ENCODE measurements around the gene LRG1.

The LRG1 gene

DNA sequence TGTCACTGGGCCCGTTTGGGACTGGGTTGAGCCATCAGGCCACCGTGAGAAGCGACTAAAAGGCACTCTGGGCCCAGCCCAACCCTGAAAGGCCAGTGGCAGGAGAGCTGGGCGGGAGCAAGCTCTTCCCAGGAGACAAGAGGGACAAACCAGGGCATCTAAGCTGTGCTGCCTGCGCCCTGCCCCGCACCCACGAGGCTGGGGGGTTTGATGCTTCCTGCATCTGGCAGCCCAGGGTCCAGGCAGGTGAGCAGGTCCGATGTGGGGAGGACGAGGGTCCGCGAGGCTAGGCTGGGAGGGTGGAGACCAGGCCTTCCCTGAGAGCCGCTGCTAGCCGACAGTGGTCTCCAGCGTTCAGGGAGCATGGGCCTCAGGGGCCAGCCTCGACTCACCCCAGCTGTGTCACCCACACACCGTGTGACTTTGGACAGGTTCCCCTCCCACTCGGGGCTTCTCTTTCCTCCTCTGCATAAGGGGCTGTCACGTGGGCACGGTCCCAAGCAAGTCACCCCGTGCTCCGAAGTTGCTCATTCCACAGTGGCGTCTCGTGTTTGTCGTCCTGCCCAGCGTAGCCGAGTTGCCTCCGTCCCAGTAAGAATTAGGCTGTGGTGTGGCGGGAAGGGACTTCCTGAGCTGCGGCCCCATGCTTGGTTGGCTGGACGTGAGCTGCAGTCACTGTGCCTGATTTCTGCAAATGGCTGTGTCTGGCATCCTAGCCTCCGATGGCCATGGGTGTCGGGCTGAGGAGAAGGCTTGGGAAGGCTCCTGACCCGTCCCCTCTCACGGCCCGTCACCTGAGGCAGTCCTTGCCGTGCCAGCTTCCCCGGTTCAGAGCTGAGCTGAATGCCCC, 37.3 kb downstream of the LRG1 start:
- H3K4me2 ChIP-seq (ENCODE audit: low read length): no peak overlapping the region
- H3K9ac ChIP-seq (ENCODE audit: low read depth, low read length): no peak overlapping the region
- H3K36me3 ChIP-seq (ENCODE audit: insufficient read depth, low read length): peaks cover 38% of the 10 kb centered on the region
- no peaks in the 10 kb centered on the region for H3K9me3 ChIP-seq (replicated peaks; ENCODE audit: low read length)
- H3K4me3 ChIP-seq (ENCODE audit: low read length): no peak overlapping the region
- no peaks in the 10 kb centered on the region for H3K27me3 ChIP-seq (ENCODE audit: control insufficient read depth, insufficient read depth, low read length)
- peaks cover 17% of the 10 kb centered on the region for H3K4me1 ChIP-seq (ENCODE audit: control insufficient read depth, insufficient read depth, low read length)

DNA sequence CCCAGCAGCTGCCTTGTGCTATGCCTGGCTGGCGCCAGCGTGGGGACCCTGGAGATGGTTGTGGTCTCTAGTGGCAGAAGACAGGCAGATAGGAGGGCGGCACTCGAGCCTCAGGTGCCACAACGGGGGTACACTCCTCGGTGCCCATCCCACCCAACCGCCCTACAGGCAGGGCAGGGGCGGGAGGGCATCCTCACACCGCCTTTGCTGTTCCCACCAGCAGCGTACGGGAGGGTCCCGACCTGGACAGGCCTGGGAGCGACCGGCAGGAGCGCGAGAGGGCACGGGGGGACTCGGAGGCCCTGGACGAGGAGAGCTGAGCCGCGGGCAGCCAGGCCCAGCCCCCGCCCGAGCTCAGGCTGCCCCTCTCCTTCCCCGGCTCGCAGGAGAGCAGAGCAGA, 38.1 kb downstream of the LRG1 start:
- H3K36me3 ChIP-seq (ENCODE audit: insufficient read depth, low read length): peaks cover 39% of the 10 kb centered on the region

DNA sequence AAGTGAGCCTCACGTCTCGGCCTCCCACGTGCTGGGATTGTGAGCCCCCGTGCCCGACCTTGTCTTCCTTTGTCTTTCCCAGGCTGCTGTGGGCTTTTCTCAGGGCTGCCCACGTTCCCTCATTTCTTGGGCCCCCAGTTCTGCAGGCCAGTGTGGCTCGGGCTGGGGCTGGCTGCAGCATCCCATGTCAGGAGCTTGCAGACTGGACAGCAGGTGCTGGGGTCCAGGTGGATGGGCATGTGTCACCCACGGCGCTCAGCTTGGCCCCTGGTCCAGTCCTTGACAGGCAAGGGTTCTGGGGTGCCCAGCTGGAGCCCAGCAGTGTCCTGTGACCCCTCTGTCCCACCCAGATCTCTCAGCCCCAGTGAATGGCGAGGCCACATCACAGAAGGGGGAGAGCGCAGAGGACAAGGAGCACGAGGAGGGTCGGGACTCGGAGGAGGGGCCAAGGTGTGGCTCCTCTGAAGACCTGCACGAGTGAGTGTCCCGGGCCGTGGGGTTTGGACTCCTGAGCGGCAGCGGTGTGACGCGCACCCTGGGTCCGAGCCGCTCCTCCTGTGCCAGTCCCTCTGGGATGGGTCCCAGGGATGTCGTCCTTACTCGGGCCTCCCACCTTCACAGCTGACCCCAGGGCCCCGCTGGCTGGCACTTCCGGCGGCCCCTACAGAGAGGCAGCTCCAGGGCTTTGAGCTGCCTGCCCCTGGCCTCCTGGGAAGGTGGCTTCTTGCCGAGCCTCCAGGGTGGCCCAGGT, 38.8 kb downstream of the LRG1 start:
- peaks cover 42% of the 10 kb centered on the region for H3K36me3 ChIP-seq (ENCODE audit: insufficient read depth, low read length)
- H3K4me3 ChIP-seq (ENCODE audit: low read length): no peak overlapping the region
- no peak overlapping the region for H3K9ac ChIP-seq (ENCODE audit: low read depth, low read length)
- H3K9me3 ChIP-seq (replicated peaks; ENCODE audit: low read length): no peaks in the 10 kb centered on the region
- H3K4me1 ChIP-seq (ENCODE audit: control insufficient read depth, insufficient read depth, low read length): peaks cover 5% of the 10 kb centered on the region
- no peaks in the 10 kb centered on the region for H3K27me3 ChIP-seq (ENCODE audit: control insufficient read depth, insufficient read depth, low read length)
- no peak overlapping the region for H3K4me2 ChIP-seq (ENCODE audit: low read length)

More for the DNA sequence above, 38.1 kb downstream of the LRG1 start:
- Histone ChIP-seq H3K27me3 (ENCODE audit: control insufficient read depth, insufficient read depth, low read length) (no peaks in the 10 kb centered on the region), H3K4me3 (ENCODE audit: low read length) (no peak overlapping the region), H3K9me3 (replicated peaks; ENCODE audit: low read length) (no peaks in the 10 kb centered on the region), H3K9ac (ENCODE audit: low read depth, low read length) (no peak overlapping the region), H3K4me1 (ENCODE audit: control insufficient read depth, insufficient read depth, low read length) (peaks cover 12% of the 10 kb centered on the region), H3K4me2 (ENCODE audit: low read length) (no peak overlapping the region)

DNA sequence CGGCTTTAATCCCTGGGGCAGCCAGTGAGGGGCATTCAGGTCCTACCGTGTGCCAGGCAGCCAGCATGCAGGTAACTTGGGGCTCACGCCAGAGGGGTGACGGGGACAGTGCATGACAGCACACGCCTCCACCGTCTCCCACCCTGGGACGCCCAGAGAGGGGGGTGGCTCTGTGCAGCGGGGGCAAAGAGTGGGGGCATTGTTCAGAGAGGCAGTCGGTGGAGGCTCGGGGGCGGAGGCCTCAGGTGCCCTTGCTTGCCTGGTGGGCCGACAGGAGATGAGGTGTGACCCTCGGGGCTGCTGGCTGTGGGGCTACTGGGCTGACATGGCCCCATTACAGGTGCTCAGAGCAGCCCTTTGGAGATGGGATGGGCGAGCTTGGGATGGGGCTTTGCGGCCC, 40.0 kb downstream of the LRG1 start:
- no peaks in the 10 kb centered on the region for H3K9me3 ChIP-seq (replicated peaks; ENCODE audit: low read length)
- peaks cover 49% of the 10 kb centered on the region for H3K36me3 ChIP-seq (ENCODE audit: insufficient read depth, low read length)
- peaks cover 5% of the 10 kb centered on the region for H3K4me1 ChIP-seq (ENCODE audit: control insufficient read depth, insufficient read depth, low read length)
- H3K4me3 ChIP-seq (ENCODE audit: low read length): no peak overlapping the region
- no peaks in the 10 kb centered on the region for H3K27me3 ChIP-seq (ENCODE audit: control insufficient read depth, insufficient read depth, low read length)
- H3K9ac ChIP-seq (ENCODE audit: low read depth, low read length): no peak overlapping the region
- H3K4me2 ChIP-seq (ENCODE audit: low read length): no peak overlapping the region

DNA sequence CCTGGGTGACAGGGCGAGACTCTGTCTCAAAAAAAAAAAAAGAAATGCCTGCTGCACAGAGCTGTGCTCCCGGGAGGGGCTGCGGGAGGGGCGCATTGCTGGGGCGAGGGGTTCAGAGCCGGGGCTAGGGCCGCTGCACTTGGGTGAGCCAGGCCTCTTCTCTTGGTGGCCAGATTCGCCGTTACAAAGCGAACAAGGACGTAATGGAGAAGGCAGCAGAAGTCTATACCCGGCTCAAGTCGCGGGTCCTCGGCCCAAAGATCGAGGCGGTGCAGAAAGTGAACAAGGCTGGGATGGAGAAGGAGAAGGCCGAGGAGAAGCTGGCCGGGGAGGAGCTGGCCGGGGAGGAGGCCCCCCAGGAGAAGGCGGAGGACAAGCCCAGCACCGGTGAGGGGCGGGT, 40.5 kb downstream of the LRG1 start:
- Histone ChIP-seq H3K9ac (ENCODE audit: low read depth, low read length) (no peak overlapping the region), H3K27me3 (ENCODE audit: control insufficient read depth, insufficient read depth, low read length) (no peaks in the 10 kb centered on the region), H3K9me3 (replicated peaks; ENCODE audit: low read length) (no peaks in the 10 kb centered on the region), H3K4me3 (ENCODE audit: low read length) (no peak overlapping the region), H3K4me1 (ENCODE audit: control insufficient read depth, insufficient read depth, low read length) (no peaks in the 10 kb centered on the region), H3K4me2 (ENCODE audit: low read length) (no peak overlapping the region), H3K36me3 (ENCODE audit: insufficient read depth, low read length) (peaks cover 46% of the 10 kb centered on the region)

DNA sequence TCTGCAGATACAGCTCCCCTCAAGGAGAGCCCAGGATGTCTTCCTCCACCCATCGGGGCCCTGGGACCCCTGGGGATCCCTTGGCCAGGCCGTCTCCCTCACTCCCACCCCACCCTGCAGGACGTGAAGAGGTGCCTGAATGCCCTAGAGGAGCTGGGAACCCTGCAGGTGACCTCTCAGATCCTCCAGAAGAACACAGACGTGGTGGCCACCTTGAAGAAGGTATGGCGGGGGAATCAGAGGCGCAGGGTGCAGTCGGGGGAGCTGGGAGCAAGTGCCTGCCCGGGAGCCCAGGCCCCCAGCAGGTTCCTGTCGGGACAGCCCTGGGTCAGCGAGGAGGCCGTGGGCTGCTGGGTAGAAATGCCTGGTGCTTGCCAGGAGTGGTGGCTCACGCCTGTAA, 41.1 kb downstream of the LRG1 start:
- no peak overlapping the region for H3K9ac ChIP-seq (ENCODE audit: low read depth, low read length)
- no peaks in the 10 kb centered on the region for H3K27me3 ChIP-seq (ENCODE audit: control insufficient read depth, insufficient read depth, low read length)
- no peak overlapping the region for H3K4me3 ChIP-seq (ENCODE audit: low read length)
- H3K4me2 ChIP-seq (ENCODE audit: low read length): no peak overlapping the region
- no peaks in the 10 kb centered on the region for H3K4me1 ChIP-seq (ENCODE audit: control insufficient read depth, insufficient read depth, low read length)
- peaks cover 45% of the 10 kb centered on the region for H3K36me3 ChIP-seq (ENCODE audit: insufficient read depth, low read length)
- no peaks in the 10 kb centered on the region for H3K9me3 ChIP-seq (replicated peaks; ENCODE audit: low read length)

DNA sequence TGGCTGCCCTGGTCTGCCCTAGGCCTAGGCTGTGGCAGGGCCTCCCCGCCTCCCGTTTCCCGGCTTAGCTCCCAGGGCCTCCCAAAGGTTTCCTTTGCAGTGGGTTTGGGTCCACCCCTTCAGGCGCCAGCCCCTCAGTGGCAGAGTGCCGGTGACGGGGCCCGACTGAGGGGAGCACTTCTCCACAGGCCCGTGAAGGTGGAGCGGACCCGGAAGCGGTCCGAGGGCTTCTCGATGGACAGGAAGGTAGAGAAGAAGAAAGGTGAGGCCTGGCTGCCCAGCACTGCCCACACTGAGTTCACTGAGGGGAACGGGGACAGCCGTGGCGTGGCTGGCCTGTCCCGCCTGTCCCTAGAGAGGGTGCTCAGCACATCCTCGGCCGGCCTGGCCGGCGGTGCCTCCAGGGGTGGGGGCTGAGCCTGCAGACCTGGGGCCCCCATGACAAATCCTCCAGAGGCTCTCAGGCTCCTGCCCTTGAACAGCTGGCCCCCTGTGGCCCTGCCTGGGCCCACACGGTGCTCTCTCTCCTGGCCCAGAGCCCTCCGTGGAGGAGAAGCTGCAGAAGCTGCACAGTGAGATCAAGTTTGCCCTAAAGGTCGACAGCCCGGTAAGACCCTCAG, 42.0 kb downstream of the LRG1 start:
- peaks cover 45% of the 10 kb centered on the region for H3K36me3 ChIP-seq (ENCODE audit: insufficient read depth, low read length)

DNA sequence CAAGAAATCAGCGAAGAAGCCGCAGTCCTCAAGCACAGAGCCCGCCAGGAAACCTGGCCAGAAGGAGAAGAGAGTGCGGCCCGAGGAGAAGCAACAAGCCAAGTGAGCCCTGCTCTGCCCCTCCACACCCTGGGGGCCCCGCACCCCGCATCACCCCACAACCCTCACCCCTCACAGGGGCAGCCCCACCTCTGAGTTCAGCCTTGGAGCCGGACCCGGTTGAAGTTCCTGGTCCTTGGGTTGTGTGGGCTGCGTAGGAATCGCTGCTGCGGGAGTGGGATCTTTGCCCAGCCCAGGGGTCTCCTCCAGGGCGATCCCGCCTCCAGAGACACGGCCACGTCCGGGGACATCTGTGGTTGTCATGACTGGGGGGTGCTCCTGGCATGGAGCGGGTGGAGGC, 43.5 kb downstream of the LRG1 start:
- Histone ChIP-seq H3K27me3 (ENCODE audit: control insufficient read depth, insufficient read depth, low read length) (no peaks in the 10 kb centered on the region), H3K4me1 (ENCODE audit: control insufficient read depth, insufficient read depth, low read length) (no peaks in the 10 kb centered on the region), H3K9ac (ENCODE audit: low read depth, low read length) (no peak overlapping the region), H3K4me3 (ENCODE audit: low read length) (no peak overlapping the region), H3K9me3 (replicated peaks; ENCODE audit: low read length) (no peaks in the 10 kb centered on the region), H3K36me3 (ENCODE audit: insufficient read depth, low read length) (peaks cover 44% of the 10 kb centered on the region), H3K4me2 (ENCODE audit: low read length) (no peak overlapping the region)

More for the DNA sequence above, 42.0 kb downstream of the LRG1 start:
- no peak overlapping the region for H3K4me2 ChIP-seq (ENCODE audit: low read length)
- H3K4me1 ChIP-seq (ENCODE audit: control insufficient read depth, insufficient read depth, low read length): no peaks in the 10 kb centered on the region
- no peaks in the 10 kb centered on the region for H3K9me3 ChIP-seq (replicated peaks; ENCODE audit: low read length)
- H3K27me3 ChIP-seq (ENCODE audit: control insufficient read depth, insufficient read depth, low read length): no peaks in the 10 kb centered on the region
- H3K9ac ChIP-seq (ENCODE audit: low read depth, low read length): no peak overlapping the region
- no peak overlapping the region for H3K4me3 ChIP-seq (ENCODE audit: low read length)

DNA sequence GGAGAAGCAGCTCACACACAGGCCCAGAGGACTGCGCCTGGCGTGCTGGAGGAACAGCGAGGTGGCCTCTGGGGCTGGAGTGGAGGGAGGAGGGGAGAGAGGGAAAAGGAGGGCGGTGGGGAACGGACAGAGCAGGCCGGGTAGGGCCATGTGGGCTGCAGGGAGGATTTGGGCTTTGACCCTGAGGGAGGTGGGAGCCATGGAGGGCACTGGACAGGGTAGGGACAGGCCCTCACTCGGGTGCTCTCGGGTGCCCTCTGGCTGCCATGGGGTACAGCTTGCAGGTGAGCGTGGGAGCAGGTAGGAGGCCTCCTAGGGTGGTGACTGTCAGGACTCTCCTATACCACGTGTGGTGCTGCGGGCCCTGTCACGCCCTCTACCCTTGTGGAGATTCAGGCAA, 44.4 kb downstream of the LRG1 start:
- peaks cover 41% of the 10 kb centered on the region for H3K36me3 ChIP-seq (ENCODE audit: insufficient read depth, low read length)
- H3K9me3 ChIP-seq (replicated peaks; ENCODE audit: low read length): no peaks in the 10 kb centered on the region
- H3K9ac ChIP-seq (ENCODE audit: low read depth, low read length): no peak overlapping the region

DNA sequence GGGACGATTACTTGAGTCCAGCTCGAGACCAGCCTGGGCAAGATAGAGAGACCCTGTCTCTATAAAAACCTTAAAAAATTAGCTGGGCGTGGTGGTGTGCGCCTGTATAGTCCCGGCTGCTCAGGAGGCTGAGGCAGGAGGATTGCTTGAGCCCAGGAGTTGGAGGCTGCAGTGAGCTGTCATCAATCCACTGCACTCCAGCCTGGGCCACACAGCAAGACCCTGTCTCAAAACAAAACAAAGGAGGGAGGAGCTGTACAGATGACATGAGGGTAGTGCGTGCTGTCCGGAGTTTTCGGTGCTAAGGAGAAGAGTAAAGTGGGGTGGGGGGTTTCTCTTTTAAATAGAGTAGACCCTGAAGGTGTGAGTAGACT, 45.2 kb downstream of the LRG1 start:
- no peaks in the 10 kb centered on the region for H3K9me3 ChIP-seq (replicated peaks; ENCODE audit: low read length)
- no peak overlapping the region for H3K9ac ChIP-seq (ENCODE audit: low read depth, low read length)
- H3K36me3 ChIP-seq (ENCODE audit: insufficient read depth, low read length): peaks cover 48% of the 10 kb centered on the region
- H3K4me1 ChIP-seq (ENCODE audit: control insufficient read depth, insufficient read depth, low read length): no peaks in the 10 kb centered on the region
- no peak overlapping the region for H3K4me3 ChIP-seq (ENCODE audit: low read length)
- no peak overlapping the region for H3K4me2 ChIP-seq (ENCODE audit: low read length)
- no peaks in the 10 kb centered on the region for H3K27me3 ChIP-seq (ENCODE audit: control insufficient read depth, insufficient read depth, low read length)

More for the DNA sequence above, 44.4 kb downstream of the LRG1 start:
- Histone ChIP-seq H3K27me3 (ENCODE audit: control insufficient read depth, insufficient read depth, low read length) (no peaks in the 10 kb centered on the region), H3K4me3 (ENCODE audit: low read length) (no peak overlapping the region), H3K4me2 (ENCODE audit: low read length) (no peak overlapping the region), H3K4me1 (ENCODE audit: control insufficient read depth, insufficient read depth, low read length) (no peaks in the 10 kb centered on the region)

DNA sequence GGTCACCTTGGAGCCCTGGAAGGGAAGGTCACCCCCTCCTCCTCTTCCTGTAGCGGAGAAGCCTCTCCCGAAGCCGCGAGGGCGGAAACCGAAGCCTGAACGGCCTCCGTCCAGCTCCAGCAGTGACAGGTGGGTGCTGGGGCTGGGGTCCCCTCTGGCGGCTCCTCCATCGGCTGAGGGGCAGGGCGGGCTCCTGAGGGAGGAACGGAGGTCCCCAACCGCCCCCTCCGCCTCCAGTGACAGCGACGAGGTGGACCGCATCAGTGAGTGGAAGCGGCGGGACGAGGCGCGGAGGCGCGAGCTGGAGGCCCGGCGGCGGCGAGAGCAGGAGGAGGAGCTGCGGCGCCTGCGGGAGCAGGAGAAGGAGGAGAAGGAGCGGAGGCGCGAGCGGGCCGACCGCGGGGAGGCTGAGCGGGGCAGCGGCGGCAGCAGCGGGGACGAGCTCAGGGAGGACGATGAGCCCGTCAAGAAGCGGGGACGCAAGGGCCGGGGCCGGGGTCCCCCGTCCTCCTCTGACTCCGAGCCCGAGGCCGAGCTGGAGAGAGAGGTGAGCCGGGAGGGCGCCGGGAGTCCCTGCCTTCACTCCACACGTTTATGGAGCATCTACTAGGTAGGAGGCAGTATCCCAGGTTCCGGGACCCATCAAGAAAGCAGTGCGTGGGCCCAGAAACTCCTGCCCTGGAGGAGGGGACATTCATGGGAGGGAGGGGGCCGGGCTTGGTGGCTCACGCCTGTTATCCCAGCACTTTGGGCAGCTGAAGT, 45.7 kb downstream of the LRG1 start:
- Histone ChIP-seq H3K9ac (ENCODE audit: low read depth, low read length) (no peak overlapping the region), H3K4me1 (ENCODE audit: control insufficient read depth, insufficient read depth, low read length) (no peaks in the 10 kb centered on the region), H3K36me3 (ENCODE audit: insufficient read depth, low read length) (peaks cover 50% of the 10 kb centered on the region), H3K4me3 (ENCODE audit: low read length) (no peak overlapping the region), H3K27me3 (ENCODE audit: control insufficient read depth, insufficient read depth, low read length) (no peaks in the 10 kb centered on the region), H3K4me2 (ENCODE audit: low read length) (no peak overlapping the region), H3K9me3 (replicated peaks; ENCODE audit: low read length) (no peaks in the 10 kb centered on the region)
